ENCODE data around the gene KATNAL2. TPM values are rescaled to one million over a fixed set of nuclear protein-coding genes. Genes with fewer than 3 reads are reported as not detected.
"Not testable (repeated sequence)": the region's sequence is repeated elsewhere in the genome, so short reads cannot be mapped to it uniquely, and the experiment has no call there.

KATNAL2 gene
- polyA plus RNA-seq, 2 donors, result 1.2 to 2.2 TPM

GRCh38 chr18:47028738-47029137 is 111.3 kb downstream of the KATNAL2 start:
- not testable (repeated sequence) for H3K9me3 ChIP-seq (ENCODE audit: control insufficient read depth in 2 of 2, insufficient read depth in 1 of 2, low read depth in 1 of 2, low read length in 1 of 2); H3K4me1 ChIP-seq (ENCODE audit: control insufficient read depth in 2 of 2, insufficient read depth in 2 of 2, low read length in 1 of 2); H3K36me3 ChIP-seq (ENCODE audit: control insufficient read depth in 2 of 2, insufficient read depth in 2 of 2, low read length in 1 of 2); H3K27me3 ChIP-seq (ENCODE audit: control insufficient read depth in 1 of 2, insufficient read depth in 2 of 2, low read length in 2 of 2); H3K4me3 ChIP-seq (ENCODE audit: low read depth in 1 of 2, low read length in 2 of 2); H3K27ac ChIP-seq (ENCODE audit: low read depth in 2 of 2, low read length in 1 of 2)
- WGBS, 2 donors, result 97 to 100% methylated on average over 3 to 9 of the region's 29 CpGs

DNA sequence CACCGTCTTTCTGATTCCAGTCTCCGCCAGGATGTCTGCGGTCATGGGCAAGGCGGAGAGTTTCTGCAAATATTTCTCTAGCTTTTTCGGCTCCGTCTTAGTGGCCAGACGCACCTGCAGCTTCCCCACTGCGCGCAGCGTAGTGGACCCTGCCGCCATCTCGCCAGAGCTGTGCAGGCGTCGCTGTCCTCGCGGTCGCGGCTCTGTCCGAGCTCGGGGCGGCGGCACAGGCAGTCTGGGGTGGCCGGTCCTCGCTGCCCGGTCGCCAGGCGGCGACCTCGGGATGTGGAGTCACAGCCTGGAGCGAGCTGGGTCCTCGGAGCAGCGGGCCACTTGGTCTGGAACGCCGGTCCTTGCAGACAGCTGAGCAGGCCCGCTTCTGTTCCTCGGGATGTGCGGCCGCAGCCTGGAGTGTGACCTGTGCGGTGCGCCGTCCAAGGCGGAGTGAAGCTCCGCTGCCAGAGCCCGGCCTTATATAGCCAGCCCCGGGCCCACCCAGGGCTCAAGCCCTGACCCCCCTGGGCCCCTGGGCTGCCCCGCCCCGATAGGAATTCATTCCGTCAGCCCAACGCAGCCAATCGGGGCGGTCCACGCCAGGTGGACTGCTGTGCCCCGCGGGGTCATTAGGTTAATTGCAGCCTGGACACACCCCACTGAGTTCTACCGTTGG is 112.4 kb downstream of the KATNAL2 start:
- not testable (repeated sequence) for H3K36me3 ChIP-seq (ENCODE audit: control insufficient read depth in 2 of 2, insufficient read depth in 2 of 2, low read length in 1 of 2); H3K4me3 ChIP-seq (ENCODE audit: low read depth in 1 of 2, low read length in 2 of 2); H3K27ac ChIP-seq (ENCODE audit: low read depth in 2 of 2, low read length in 1 of 2); H3K9me3 ChIP-seq (ENCODE audit: control insufficient read depth in 2 of 2, insufficient read depth in 1 of 2, low read depth in 1 of 2, low read length in 1 of 2); H3K4me1 ChIP-seq (ENCODE audit: control insufficient read depth in 2 of 2, insufficient read depth in 2 of 2, low read length in 1 of 2); H3K27me3 ChIP-seq (ENCODE audit: control insufficient read depth in 1 of 2, insufficient read depth in 2 of 2, low read length in 2 of 2)
- WGBS, 2 donors, result no CpG with 5 or more reads among the region's 55 CpGs

DNA sequence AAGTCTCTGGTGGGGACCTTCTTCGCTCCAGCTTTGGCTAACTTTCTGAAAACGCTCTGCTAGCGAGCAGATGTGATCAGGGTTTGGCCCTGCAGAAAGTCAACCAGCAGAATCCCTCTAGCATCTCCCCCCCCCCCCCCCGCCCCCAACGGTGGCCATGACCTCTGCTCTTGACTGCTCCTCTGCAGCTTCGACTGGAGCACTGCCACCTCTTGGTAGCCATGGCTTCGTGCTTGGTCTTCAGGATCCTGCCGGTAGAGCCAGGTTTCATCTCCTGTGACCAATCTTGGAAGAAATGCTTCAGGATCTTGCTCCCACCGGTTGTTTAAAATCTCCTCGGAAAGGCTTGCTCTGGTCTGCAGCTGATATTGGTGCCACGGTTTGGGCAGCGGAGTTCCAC is 113.5 kb downstream of the KATNAL2 start:
- 84 to 92% methylated on average over 4 to 8 of the region's 12 CpGs for WGBS, 2 donors
- not testable (repeated sequence) for H3K27ac ChIP-seq (ENCODE audit: low read depth in 2 of 2, low read length in 1 of 2); H3K27me3 ChIP-seq (ENCODE audit: control insufficient read depth in 1 of 2, insufficient read depth in 2 of 2, low read length in 2 of 2); H3K4me1 ChIP-seq (ENCODE audit: control insufficient read depth in 2 of 2, insufficient read depth in 2 of 2, low read length in 1 of 2); H3K4me3 ChIP-seq (ENCODE audit: low read depth in 1 of 2, low read length in 2 of 2); H3K9me3 ChIP-seq (ENCODE audit: control insufficient read depth in 2 of 2, insufficient read depth in 1 of 2, low read depth in 1 of 2, low read length in 1 of 2); H3K36me3 ChIP-seq (ENCODE audit: control insufficient read depth in 2 of 2, insufficient read depth in 2 of 2, low read length in 1 of 2)

DNA sequence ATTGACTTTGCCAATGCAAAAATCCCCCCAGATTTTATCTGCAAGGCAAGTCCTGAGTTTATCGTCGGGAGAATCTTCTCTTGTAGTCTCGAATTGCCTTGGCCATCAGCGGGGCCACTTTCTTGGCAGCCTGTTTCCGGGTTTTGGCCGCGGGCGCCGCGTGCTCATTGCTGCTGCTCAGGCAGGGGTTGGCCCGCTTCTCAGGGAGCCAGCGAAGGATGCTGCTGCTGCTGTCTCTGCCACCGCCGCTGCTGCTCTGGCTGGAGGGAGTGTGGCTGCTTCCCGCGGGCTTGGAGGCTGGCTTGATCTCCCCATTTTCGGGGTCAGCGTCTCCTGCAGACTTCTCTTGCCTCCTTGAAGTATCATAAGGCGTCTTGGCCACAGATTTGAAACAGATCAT is 115.5 kb downstream of the KATNAL2 start:
- Histone ChIP-seq H3K27me3 (ENCODE audit: control insufficient read depth in 1 of 2, insufficient read depth in 2 of 2, low read length in 2 of 2) (no peaks in the 10 kb centered on the region), H3K36me3 (ENCODE audit: control insufficient read depth in 2 of 2, insufficient read depth in 2 of 2, low read length in 1 of 2) (no peaks in the 10 kb centered on the region), H3K4me1 (ENCODE audit: control insufficient read depth in 2 of 2, insufficient read depth in 2 of 2, low read length in 1 of 2) (no peaks in the 10 kb centered on the region), H3K4me3 (ENCODE audit: low read depth in 1 of 2, low read length in 2 of 2) (no peak overlapping the region), H3K27ac (ENCODE audit: low read depth in 2 of 2, low read length in 1 of 2) (no peak overlapping the region), H3K9me3 (ENCODE audit: control insufficient read depth in 2 of 2, insufficient read depth in 1 of 2, low read depth in 1 of 2, low read length in 1 of 2) (peaks cover 2% of the 10 kb centered on the region in 2 donors)
- WGBS, 2 donors, result 91 to 93% methylated on average over 19 of the region's 19 CpGs

- not testable (repeated sequence) for H3K9me3 ChIP-seq (ENCODE audit: control insufficient read depth in 2 of 2, insufficient read depth in 1 of 2, low read depth in 1 of 2, low read length in 1 of 2); H3K4me3 ChIP-seq (ENCODE audit: low read depth in 1 of 2, low read length in 2 of 2); H3K27ac ChIP-seq (ENCODE audit: low read depth in 2 of 2, low read length in 1 of 2); H3K36me3 ChIP-seq (ENCODE audit: control insufficient read depth in 2 of 2, insufficient read depth in 2 of 2, low read length in 1 of 2); H3K4me1 ChIP-seq (ENCODE audit: control insufficient read depth in 2 of 2, insufficient read depth in 2 of 2, low read length in 1 of 2); H3K27me3 ChIP-seq (ENCODE audit: control insufficient read depth in 1 of 2, insufficient read depth in 2 of 2, low read length in 2 of 2)
- 93 to 94% methylated on average over 28 of the region's 28 CpGs for WGBS, 2 donors
Measured at GRCh38 chr18:47034591-47034990, 117.2 kb downstream of the KATNAL2 start.

DNA sequence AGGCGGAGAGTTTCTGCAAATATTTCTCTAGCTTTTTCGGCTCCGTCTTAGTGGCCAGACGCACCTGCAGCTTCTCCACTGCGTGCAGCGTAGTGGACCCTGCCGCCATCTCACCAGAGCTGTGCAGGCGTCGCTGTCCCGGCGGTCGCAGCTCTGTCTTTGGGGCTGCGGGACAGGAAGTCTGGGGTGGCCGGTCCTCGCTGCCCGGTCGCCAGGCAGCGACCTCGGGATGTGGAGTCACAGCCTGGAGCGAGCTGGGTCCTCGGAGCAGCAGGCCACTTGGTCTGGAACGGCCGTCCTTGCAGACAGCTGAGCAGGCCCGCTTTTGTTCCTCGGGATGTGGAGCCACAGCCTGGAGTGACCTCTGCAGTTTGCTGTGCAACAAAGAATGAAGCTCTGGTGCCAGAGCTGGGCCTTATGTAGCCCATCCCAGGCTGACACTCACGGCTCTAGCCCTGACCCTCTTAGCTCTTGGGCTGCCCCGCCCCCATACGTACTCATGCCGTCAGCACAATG is 117.8 kb downstream of the KATNAL2 start, which contains the start of gene ELOA2:
ELOA2 (minus strand) TSS at position 466 of the 516 bp plus-strand sequence; CDS start at position 109, 357 bp downstream.
- Histone ChIP-seq H3K4me3 (ENCODE audit: low read depth in 1 of 2, low read length in 2 of 2) (no peak within 1 kb of the TSS), H3K27me3 (ENCODE audit: control insufficient read depth in 1 of 2, insufficient read depth in 2 of 2, low read length in 2 of 2) (no peaks in the 10 kb centered on the region), H3K36me3 (ENCODE audit: control insufficient read depth in 2 of 2, insufficient read depth in 2 of 2, low read length in 1 of 2) (no peaks in the 10 kb centered on the region), H3K27ac (ENCODE audit: low read depth in 2 of 2, low read length in 1 of 2) (no peak within 1 kb of the TSS), H3K9me3 (ENCODE audit: control insufficient read depth in 2 of 2, insufficient read depth in 1 of 2, low read depth in 1 of 2, low read length in 1 of 2) (peaks cover 2% of the 10 kb centered on the region in 2 donors), H3K4me1 (ENCODE audit: control insufficient read depth in 2 of 2, insufficient read depth in 2 of 2, low read length in 1 of 2) (no peaks in the 10 kb centered on the region)
- 95% methylated on average over 29 of the region's 29 CpGs for WGBS, 2 donors

GRCh38 chr18:47036298-47036874 is 119.0 kb downstream of the KATNAL2 start:
- no peaks in the 10 kb centered on the region for H3K27me3 ChIP-seq (ENCODE audit: control insufficient read depth in 1 of 2, insufficient read depth in 2 of 2, low read length in 2 of 2)
- WGBS, 2 donors, result 79 to 87% methylated on average over 2 of the region's 2 CpGs
- no peak overlapping the region for H3K27ac ChIP-seq (ENCODE audit: low read depth in 2 of 2, low read length in 1 of 2)

DNA sequence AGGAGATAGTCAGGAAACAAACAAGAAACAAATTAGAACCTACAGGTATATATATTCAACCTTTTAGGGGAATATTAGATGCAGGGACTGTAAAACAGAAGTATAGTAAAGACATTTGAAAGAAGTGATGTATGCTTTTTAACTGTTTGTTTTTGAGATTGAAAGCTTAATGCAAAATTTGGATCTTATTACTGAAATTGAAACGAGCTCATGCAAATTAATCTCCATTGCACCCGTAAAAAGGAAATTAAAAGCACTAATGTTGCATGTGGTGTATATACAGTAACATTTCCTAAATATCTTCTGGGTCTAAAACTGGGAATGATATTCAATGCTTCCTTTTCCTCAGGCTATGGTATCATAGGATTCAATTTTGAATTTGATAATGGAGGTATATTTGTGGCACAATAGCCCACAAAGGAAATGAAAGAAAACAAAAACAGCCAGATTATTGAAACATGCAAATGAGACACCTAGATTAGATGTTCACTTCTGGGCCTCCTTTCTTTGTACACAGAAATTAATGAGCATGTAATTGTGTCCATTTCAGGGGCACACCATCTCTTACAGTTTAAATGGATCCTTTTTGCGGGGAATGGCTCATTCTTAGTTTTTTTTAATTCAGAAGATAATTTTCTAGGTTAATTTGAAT is 119.7 kb downstream of the KATNAL2 start:
- no peaks in the 10 kb centered on the region for H3K36me3 ChIP-seq (ENCODE audit: control insufficient read depth in 2 of 2, insufficient read depth in 2 of 2, low read length in 1 of 2)
- 85 to 86% methylated on average over 3 of the region's 3 CpGs for WGBS, 2 donors
- peaks cover 2% of the 10 kb centered on the region in 2 donors for H3K9me3 ChIP-seq (ENCODE audit: control insufficient read depth in 2 of 2, insufficient read depth in 1 of 2, low read depth in 1 of 2, low read length in 1 of 2)
- no peak overlapping the region for H3K4me3 ChIP-seq (ENCODE audit: low read depth in 1 of 2, low read length in 2 of 2)
- no peaks in the 10 kb centered on the region for H3K4me1 ChIP-seq (ENCODE audit: control insufficient read depth in 2 of 2, insufficient read depth in 2 of 2, low read length in 1 of 2)
- no peak overlapping the region for H3K27ac ChIP-seq (ENCODE audit: low read depth in 2 of 2, low read length in 1 of 2)
- no peaks in the 10 kb centered on the region for H3K27me3 ChIP-seq (ENCODE audit: control insufficient read depth in 1 of 2, insufficient read depth in 2 of 2, low read length in 2 of 2)

More at GRCh38 chr18:47036298-47036874, 119.0 kb downstream of the KATNAL2 start:
- H3K4me3 ChIP-seq (ENCODE audit: low read depth in 1 of 2, low read length in 2 of 2), result no peak overlapping the region
- H3K9me3 ChIP-seq (ENCODE audit: control insufficient read depth in 2 of 2, insufficient read depth in 1 of 2, low read depth in 1 of 2, low read length in 1 of 2), result peaks cover 2% of the 10 kb centered on the region in 2 donors
- H3K36me3 ChIP-seq (ENCODE audit: control insufficient read depth in 2 of 2, insufficient read depth in 2 of 2, low read length in 1 of 2), result no peaks in the 10 kb centered on the region
- H3K4me1 ChIP-seq (ENCODE audit: control insufficient read depth in 2 of 2, insufficient read depth in 2 of 2, low read length in 1 of 2), result no peaks in the 10 kb centered on the region

DNA sequence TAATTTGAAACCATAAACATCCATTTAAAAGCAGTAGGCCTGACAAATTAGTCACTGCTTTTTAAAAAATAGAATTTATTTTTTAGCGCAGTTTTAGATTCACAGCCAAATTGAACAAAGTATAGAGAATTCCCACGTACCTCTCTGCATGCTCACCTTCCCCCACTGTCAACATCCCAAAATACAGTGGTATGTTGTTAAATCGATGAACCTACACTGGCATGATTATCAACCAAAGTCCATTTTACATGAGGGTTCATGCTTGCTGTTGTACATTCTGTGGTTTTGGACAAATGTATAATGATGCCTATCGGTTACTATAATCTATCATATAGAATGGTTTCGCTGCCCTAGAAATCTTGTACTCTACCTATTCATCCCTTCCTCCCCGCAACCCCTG is 123.6 kb downstream of the KATNAL2 start:
- WGBS, 2 donors, result 95% methylated on average over 6 of the region's 6 CpGs
- H3K36me3 ChIP-seq (ENCODE audit: control insufficient read depth in 2 of 2, insufficient read depth in 2 of 2, low read length in 1 of 2), result no peaks in the 10 kb centered on the region
- no peaks in the 10 kb centered on the region for H3K4me1 ChIP-seq (ENCODE audit: control insufficient read depth in 2 of 2, insufficient read depth in 2 of 2, low read length in 1 of 2)
- no peak overlapping the region for H3K27ac ChIP-seq (ENCODE audit: low read depth in 2 of 2, low read length in 1 of 2)
- H3K9me3 ChIP-seq (ENCODE audit: control insufficient read depth in 2 of 2, insufficient read depth in 1 of 2, low read depth in 1 of 2, low read length in 1 of 2), result no peaks in the 10 kb centered on the region
- H3K4me3 ChIP-seq (ENCODE audit: low read depth in 1 of 2, low read length in 2 of 2), result no peak overlapping the region
- no peaks in the 10 kb centered on the region for H3K27me3 ChIP-seq (ENCODE audit: control insufficient read depth in 1 of 2, insufficient read depth in 2 of 2, low read length in 2 of 2)
